Measurements from ENCODE around the gene HNRNPL. TPM values are rescaled to one million over a fixed set of nuclear protein-coding genes. Genes with fewer than 3 reads are reported as not detected.
"Not testable (repeated sequence)": the region's sequence is repeated elsewhere in the genome, so short reads cannot be mapped to it uniquely, and the experiment has no call there.

HNRNPL gene
- total RNA-seq, 4 donors from 2014 or later, result 173 to 180 (median 174) TPM

GRCh38 chr19:38826856-38827551, 22.8 kb downstream of the HNRNPL start:
- Histone ChIP-seq H3K36me3 (peaks cover 0 to 74% of the 10 kb centered on the region in 2 donors), H3K9me3 (no peaks in the 10 kb centered on the region), H3K27me3 (no peaks in the 10 kb centered on the region), H3K27ac (no peak overlapping the region), H3K4me3 (no peak overlapping the region), H3K4me1 (peaks cover 0 to 50% (median 8%) of the 10 kb centered on the region in 3 donors)
- ATAC-seq, result no peak
- 64 to 71% methylated on average over 4 to 5 of the region's 6 CpGs for WGBS, 2 donors (ENCODE audit: low coverage in 1 of 2)
- no peak for TF ChIP-seq POLR2AphosphoS5 (IDR thresholded peaks at IDR 0.05)
- TF ChIP-seq POLR2A (IDR thresholded peaks at IDR 0.05), result no peak

GRCh38 chr19:38825936-38826335, 23.9 kb downstream of the HNRNPL start:
- H3K36me3 ChIP-seq, result peaks cover 0 to 85% of the 10 kb centered on the region in 2 donors
- not testable (repeated sequence) for ATAC-seq, H3K9me3 ChIP-seq, H3K27me3 ChIP-seq, H3K4me3 ChIP-seq, H3K27ac ChIP-seq
- WGBS, 2 donors (ENCODE audit: low coverage in 1 of 2), result 84% methylated on average over 6 of the region's 7 CpGs; no CpG with 5 or more reads in 1 of the 2 donors
- H3K4me1 ChIP-seq, result peaks cover 0 to 47% (median 8%) of the 10 kb centered on the region in 3 donors

- peaks cover 0 to 83% of the 10 kb centered on the region in 2 donors for H3K36me3 ChIP-seq
These were observed 28.5 kb downstream of the HNRNPL start for GRCh38 chr19:38821230-38821825.

GRCh38 chr19:38819231-38819920, 30.4 kb downstream of the HNRNPL start:
- H3K4me1 ChIP-seq, result peaks cover 0 to 5% (median 0%) of the 10 kb centered on the region in 3 donors
- ATAC-seq, result no peak
- peaks cover 0 to 88% of the 10 kb centered on the region in 2 donors for H3K36me3 ChIP-seq
- TF ChIP-seq CTCF (IDR thresholded peaks at IDR 0.05) (no peak), POLR2A (IDR thresholded peaks at IDR 0.05) (no peak), EP300 (IDR thresholded peaks at IDR 0.05) (no peak), POLR2AphosphoS5 (IDR thresholded peaks at IDR 0.05) (no peak)
- H3K9me3 ChIP-seq, result no peaks in the 10 kb centered on the region
- WGBS, 2 donors (ENCODE audit: low coverage in 1 of 2), result 81 to 89% methylated on average over 7 to 11 of the region's 13 CpGs
- H3K27ac ChIP-seq, result no peak overlapping the region
- no peaks in the 10 kb centered on the region for H3K27me3 ChIP-seq
- H3K4me3 ChIP-seq, result no peak overlapping the region

More at GRCh38 chr19:38821230-38821825, 28.5 kb downstream of the HNRNPL start:
- WGBS, 2 donors (ENCODE audit: low coverage in 1 of 2), result 89% methylated on average over 3 of the region's 29 CpGs; no CpG with 5 or more reads in 1 of the 2 donors
- not testable (repeated sequence) for H3K9me3 ChIP-seq, H3K27ac ChIP-seq, H3K27me3 ChIP-seq, ATAC-seq, H3K4me3 ChIP-seq
- peaks cover 0 to 12% (median 0%) of the 10 kb centered on the region in 3 donors for H3K4me1 ChIP-seq

GRCh38 chr19:38817081-38817480, 32.7 kb downstream of the HNRNPL start:
- Histone ChIP-seq H3K27me3 (no peaks in the 10 kb centered on the region), H3K9me3 (no peaks in the 10 kb centered on the region), H3K36me3 (peaks cover 0 to 75% of the 10 kb centered on the region in 2 donors), H3K27ac (no peak overlapping the region), H3K4me3 (no peak overlapping the region), H3K4me1 (peaks cover 0 to 5% (median 0%) of the 10 kb centered on the region in 3 donors)
- TF ChIP-seq CTCF (IDR thresholded peaks at IDR 0.05) (no peak), EP300 (IDR thresholded peaks at IDR 0.05) (no peak), POLR2AphosphoS5 (IDR thresholded peaks at IDR 0.05) (no peak)
- no CpG with 5 or more reads among the region's 15 CpGs for WGBS, 2 donors (ENCODE audit: low coverage in 1 of 2)
- no peak for ATAC-seq

GRCh38 chr19:38816131-38816750, 33.5 kb downstream of the HNRNPL start:
- no peak overlapping the region for H3K27ac ChIP-seq
- 88 to 94% methylated on average over 3 to 8 of the region's 18 CpGs for WGBS, 2 donors (ENCODE audit: low coverage in 1 of 2)
- ATAC-seq, result no peak
- TF ChIP-seq EP300 (IDR thresholded peaks at IDR 0.05) (no peak), POLR2AphosphoS5 (IDR thresholded peaks at IDR 0.05) (no peak), POLR2A (IDR thresholded peaks at IDR 0.05) (no peak), CTCF (IDR thresholded peaks at IDR 0.05) (no peak)
- H3K27me3 ChIP-seq, result no peaks in the 10 kb centered on the region
- no peaks in the 10 kb centered on the region for H3K9me3 ChIP-seq
- peaks cover 0 to 67% of the 10 kb centered on the region in 2 donors for H3K36me3 ChIP-seq
- no peak overlapping the region for H3K4me3 ChIP-seq
- H3K4me1 ChIP-seq, result peaks cover 0 to 5% (median 0%) of the 10 kb centered on the region in 3 donors
